Activated naive CD8-positive, alpha-beta T cell treated with anti-CD3 and anti-CD28 coated beads, Interleukin-2, amount 50 U/mL, for 24 hours (primary cell): ENCODE measurements around the gene NID2.

ENCODE experiments used
- ATAC-seq: fragments of 150-1000 bp; cut with Tn5 transposase; one replicate; pipeline ENCODE4 v1.10.0; 2021
- DNase-seq: peaks from one replicate; pipeline ENCODE4 v3.0.0; 2021
- H3K27ac Mint-ChIP-seq: one replicate; pipeline ENCODE4 v1.8.0; 2021; ENCODE audit warnings: mild to moderate bottlenecking, mixed read lengths
- H3K27me3 Mint-ChIP-seq: one replicate; pipeline ENCODE4 v1.8.0; 2021; ENCODE audit warnings: mixed read lengths
- H3K36me3 Mint-ChIP-seq: one replicate; pipeline ENCODE4 v1.8.0; 2021; ENCODE audit warnings: low read depth, mixed read lengths
- H3K4me1 Mint-ChIP-seq: one replicate; pipeline ENCODE4 v1.8.0; 2021; ENCODE audit warnings: mixed read lengths
- H3K4me3 Mint-ChIP-seq: one replicate; pipeline ENCODE4 v1.8.0; 2021; ENCODE audit warnings: mild to moderate bottlenecking, moderate library complexity, mixed read lengths
- H3K9me3 Mint-ChIP-seq: one replicate; pipeline ENCODE4 v1.8.0; 2021; ENCODE audit warnings: mixed read lengths

NID2 gene

GRCh38 chr14:51962711-51963110, 106.1 kb downstream of the NID2 start:
- Mint-ChIP-seq H3K27me3 (no peaks in the 10 kb centered on the region), H3K27ac (peak overlapping the region; percentile 0), H3K9me3 (peaks cover 21% of the 10 kb centered on the region), H3K4me3 (peak overlapping the region; percentile 0), H3K36me3 (peaks cover 44% of the 10 kb centered on the region), H3K4me1 (peaks cover 40% of the 10 kb centered on the region)
- ATAC-seq (no peak), DNase-seq (no peak)

- ATAC-seq (no peak), DNase-seq (no peak)
- H3K27me3 Mint-ChIP-seq = no peaks in the 10 kb centered on the region
- H3K36me3 Mint-ChIP-seq = peaks cover 58% of the 10 kb centered on the region
- no peak overlapping the region for H3K4me3 Mint-ChIP-seq
- H3K9me3 Mint-ChIP-seq = peaks cover 26% of the 10 kb centered on the region
- no peak overlapping the region for H3K27ac Mint-ChIP-seq
- H3K4me1 Mint-ChIP-seq = peaks cover 40% of the 10 kb centered on the region
Observed at GRCh38 chr14:51960866-51961265, 108.0 kb downstream of the NID2 start.

GRCh38 chr14:51959928-51960327, 108.9 kb downstream of the NID2 start:
- peaks cover 63% of the 10 kb centered on the region for H3K36me3 Mint-ChIP-seq
- no peak overlapping the region for H3K4me3 Mint-ChIP-seq
- DNase-seq = no peak
- H3K4me1 Mint-ChIP-seq = peaks cover 35% of the 10 kb centered on the region
- ATAC-seq = no peak
- H3K27ac Mint-ChIP-seq = no peak overlapping the region
- H3K9me3 Mint-ChIP-seq = peaks cover 26% of the 10 kb centered on the region
- no peaks in the 10 kb centered on the region for H3K27me3 Mint-ChIP-seq

GRCh38 chr14:51957950-51958349, 110.9 kb downstream of the NID2 start:
- ATAC-seq (no peak), DNase-seq (no peak)
- Mint-ChIP-seq H3K36me3 (peaks cover 64% of the 10 kb centered on the region), H3K4me3 (no peak overlapping the region), H3K27me3 (no peaks in the 10 kb centered on the region), H3K27ac (no peak overlapping the region), H3K4me1 (peaks cover 27% of the 10 kb centered on the region), H3K9me3 (peaks cover 26% of the 10 kb centered on the region)
